ENCODE data around the gene HSD17B2.

HSD17B2 gene

DNA sequence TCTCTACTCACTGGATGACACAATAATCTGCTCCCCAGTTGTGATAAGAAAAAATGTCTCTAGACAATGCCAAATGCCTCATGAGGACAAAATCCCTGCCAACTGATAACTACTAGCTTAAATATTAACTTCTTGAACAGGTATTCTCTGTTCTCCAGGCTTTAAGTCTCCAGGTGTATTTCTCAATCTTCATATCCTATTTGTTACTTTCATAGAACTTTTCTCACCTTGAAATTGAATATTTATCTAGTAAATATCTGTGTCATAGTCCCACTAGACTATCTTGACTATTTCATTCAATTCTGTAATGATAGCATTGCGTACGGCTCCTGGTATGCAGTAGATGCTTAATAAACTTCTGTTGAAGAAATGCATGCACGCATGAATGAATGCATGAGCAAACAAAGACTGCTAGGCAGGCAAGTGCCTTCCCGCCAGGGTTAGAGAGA lies 15.9 kb downstream of the HSD17B2 start:
- no peak for DNase-seq

GRCh38 chr16:82051656-82052055 lies 16.6 kb downstream of the HSD17B2 start:
- DNase-seq, result no peak

GRCh38 chr16:82055117-82055516 lies 20.1 kb downstream of the HSD17B2 start:
- no peak for DNase-seq

GRCh38 chr16:82055728-82056549 lies 20.9 kb downstream of the HSD17B2 start:
- DNase-seq, result no peak

GRCh38 chr16:82056550-82056896 lies 21.5 kb downstream of the HSD17B2 start:
- DNase-seq, result no peak

DNA sequence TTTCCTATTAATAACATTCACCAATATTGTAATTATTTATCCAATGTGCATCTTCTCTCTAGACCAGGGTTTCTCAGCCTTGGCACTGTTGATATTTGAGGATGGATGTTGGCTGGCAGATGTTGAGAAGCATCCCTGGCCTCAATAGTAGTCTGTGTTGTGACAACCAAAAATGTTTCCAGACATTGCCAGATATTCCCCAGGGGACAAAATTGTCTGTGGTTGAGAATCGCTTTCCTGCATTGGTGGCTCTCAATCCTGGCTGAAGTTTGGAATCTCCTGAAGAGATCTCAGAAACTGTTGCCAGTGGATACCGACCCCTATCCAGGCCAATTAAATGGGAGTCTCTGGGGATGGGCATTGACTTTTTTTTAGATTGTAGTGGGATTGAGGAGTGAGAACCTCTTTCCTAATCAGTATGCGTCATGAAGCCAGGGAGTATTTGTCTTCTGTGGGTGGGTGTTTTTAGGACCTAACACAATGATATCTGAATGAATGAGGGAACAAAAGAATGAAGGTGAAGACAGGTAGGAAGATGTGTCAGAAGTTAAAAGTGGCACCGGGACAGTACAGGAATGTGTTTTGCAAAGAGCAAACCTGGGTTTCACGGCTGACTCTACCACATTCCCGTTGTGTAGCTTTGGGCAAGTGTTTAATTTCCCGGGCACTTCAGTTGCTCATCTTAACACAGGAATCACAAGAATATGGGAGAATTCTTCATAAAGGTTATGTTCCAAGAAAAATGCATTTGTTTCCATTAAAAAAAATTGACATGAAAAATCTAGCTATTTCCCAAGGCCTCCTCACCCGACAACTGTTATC lies 24.3 kb downstream of the HSD17B2 start:
- DNase-seq, result no peak

DNA sequence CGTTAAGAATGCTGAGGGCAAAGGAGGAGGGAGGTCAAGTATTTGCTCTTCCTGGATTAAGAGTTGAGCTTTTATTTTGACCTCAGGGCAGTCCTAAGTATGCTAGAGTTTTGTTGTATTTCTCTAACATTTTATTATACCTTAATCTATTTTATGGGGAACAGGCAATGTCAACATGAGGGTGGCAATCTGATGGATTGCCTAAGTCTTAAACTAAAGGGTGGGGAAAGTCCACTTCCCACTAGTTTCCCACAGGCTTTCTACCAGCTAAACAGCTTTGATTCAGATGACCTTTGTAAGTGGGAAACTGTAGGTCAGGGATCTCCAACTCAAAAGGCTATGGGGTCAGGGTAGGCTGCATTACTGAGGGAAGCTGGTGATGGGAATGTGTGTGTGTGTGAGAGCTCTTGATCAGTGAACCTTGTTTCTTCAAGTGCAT lies 24.9 kb downstream of the HSD17B2 start:
- no peak for DNase-seq

GRCh38 chr16:82061861-82062525 lies 26.9 kb downstream of the HSD17B2 start:
- no peak for DNase-seq

GRCh38 chr16:82062645-82063058 lies 27.6 kb downstream of the HSD17B2 start:
- no peak for DNase-seq

DNA sequence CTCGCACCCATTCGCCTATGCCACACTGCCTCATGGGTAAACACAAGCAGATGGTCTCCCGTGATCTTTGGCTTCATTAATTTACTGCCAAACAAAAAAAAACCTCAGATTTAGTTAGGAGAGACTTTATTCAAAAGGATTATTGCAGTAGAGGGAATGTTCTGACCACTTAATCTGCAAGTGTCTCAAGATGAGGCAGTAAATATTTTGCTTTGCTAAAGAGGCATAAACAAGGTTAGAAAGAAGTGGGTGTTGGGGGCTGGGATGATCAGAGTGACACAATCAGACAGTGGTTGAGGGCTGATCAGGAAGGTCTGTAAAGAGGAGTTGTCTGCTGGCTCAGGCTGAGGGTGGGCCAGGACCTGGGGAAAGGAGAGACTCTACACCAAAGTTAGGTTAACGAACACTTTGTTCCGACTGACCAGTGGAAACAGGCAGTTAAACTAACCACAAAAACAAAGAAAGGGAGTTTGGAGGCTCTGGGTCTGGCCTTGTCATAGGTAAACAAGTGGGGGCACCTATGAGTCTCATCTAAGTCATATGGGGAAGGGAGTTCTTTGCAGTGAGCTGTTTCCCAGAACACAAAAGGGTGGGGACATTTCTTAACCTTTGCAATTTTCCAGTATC lies 28.5 kb downstream of the HSD17B2 start:
- DNase-seq, result no peak

GRCh38 chr16:82067042-82067803 lies 32.2 kb downstream of the HSD17B2 start:
- DNase-seq, result no peak

GRCh38 chr16:82067804-82068325 lies 32.8 kb downstream of the HSD17B2 start:
- no peak for DNase-seq

DNA sequence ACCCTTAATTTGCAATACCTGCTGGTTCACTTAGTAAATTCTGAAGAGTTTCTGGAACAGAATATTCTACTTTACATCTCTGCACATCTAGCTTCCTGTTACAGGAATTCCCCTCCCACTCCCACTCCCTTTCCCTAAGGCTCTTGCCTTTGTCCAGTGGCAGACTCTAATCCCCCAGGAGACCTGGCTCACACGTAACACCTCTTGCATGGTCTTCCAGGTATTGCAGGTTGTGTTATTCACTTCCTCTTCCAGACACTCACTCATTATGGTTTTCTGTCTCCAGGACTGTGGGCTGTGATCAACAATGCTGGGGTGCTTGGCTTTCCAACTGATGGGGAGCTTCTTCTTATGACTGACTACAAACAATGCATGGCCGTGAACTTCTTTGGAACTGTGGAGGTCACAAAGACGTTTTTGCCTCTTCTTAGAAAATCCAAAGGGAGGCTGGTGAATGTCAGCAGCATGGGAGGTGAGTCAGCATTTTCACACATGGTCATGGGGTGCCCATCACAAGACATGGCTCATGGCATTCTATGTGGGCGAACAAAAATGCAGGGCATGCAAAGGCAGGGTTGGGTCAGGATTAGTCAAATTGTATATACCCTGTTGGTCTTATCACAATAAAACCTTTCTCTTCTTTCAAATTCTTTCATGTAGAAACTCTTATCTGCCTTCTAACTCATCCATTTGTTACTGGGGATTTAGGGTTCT lies 35.8 kb downstream of the HSD17B2 start:
- DNase-seq, result no peak

DNA sequence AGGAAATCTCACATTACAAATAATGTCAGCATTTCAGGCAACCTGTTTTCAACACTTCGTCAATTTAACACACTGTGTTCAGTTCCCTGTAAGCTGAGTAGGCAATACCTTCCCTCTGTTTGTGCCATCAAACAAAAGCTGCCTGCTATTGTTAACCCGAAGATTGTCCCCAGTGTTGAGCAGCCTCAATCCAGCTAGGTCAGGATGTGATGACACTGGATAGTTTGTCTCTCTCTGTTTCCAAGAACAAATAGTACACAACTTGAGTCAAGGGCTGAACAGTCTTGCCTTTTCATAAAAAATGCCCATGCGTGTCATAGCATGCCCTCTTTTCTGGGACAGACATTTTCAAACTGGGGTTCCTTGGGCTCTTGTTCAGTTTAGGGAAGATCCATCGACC lies 36.4 kb downstream of the HSD17B2 start:
- DNase-seq, result no peak

DNA sequence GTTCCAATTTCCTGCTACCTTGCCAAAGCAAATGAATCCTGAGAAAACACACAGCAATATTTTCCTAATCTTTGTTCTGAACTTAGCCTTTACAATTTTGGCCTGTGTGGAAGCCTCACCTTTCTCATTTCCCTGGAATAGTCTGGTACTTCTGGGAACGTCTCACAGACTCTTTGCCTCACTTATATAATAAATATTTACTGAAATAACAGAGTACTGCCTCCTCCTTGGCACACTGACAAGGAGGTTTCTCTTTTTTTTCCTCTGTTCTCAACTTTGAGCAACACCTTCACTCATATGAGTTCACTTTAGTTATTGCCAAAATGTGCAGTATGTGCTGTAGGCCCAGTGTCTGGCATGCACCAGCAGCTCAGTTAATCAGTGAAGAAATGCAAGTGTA lies 37.3 kb downstream of the HSD17B2 start:
- no peak for DNase-seq

- DNase-seq, result no peak
These were observed 39.0 kb downstream of the HSD17B2 start for GRCh38 chr16:82074019-82074558.

DNA sequence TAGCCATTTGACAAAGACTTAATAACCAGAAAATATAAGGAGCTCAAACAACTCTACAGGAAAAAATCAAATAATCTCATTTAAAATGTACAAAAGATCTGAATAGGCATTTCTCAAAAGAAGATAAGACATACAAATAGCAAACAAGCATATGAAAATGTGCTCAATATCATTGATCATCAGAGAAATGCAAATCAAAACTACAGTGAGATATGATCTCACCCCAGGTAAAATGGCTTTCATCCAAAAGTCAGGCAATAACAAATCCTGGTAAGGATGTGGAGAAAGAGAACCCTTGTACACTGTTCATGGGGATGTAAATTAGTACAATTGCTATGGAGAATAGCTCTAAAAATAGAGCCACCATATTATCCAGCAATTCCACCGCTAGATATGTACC lies 43.1 kb downstream of the HSD17B2 start:
- no peak for DNase-seq

DNA sequence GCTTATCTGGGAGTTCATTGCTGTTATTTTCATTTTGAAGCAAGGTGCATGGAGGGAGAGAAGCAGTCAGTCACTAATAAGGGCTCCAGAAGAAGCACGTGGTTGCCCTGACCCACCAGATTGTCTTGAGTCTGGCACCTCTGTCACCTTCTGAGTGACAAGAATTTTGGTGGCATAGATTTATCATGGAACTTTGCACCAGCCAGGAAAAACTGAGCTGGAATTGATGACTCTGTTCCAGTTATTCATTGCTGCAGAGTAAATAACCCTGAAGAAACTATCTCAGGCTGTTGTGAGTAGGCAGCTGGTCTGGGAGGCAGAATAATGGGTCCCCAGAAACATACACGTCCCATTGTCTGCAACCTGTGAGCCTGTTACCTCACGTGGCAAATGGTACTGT lies 44.8 kb downstream of the HSD17B2 start:
- no peak for DNase-seq

- no peak for DNase-seq
These were observed 46.2 kb downstream of the HSD17B2 start for GRCh38 chr16:82081264-82081663.

- DNase-seq, result no peak
These were observed 47.0 kb downstream of the HSD17B2 start for GRCh38 chr16:82082097-82082496.

Data from NCI-H510A (cell line).